Astrocyte of the spinal cord (primary cell): ENCODE data around the gene FIGLA.

Source experiments
- DNase-seq: peaks from one replicate; pipeline ENCODE4 v3.0.0; 2011; ENCODE audit warnings: low read depth, low spot score
- H3K4me3 ChIP-seq: 2 replicates; pipeline ENCODE4 v1.5.1; 2011; ENCODE audit warnings: low read depth, mild to moderate bottlenecking, low read length, moderate library complexity
- in situ Hi-C: cut with HindIII; loops from 2 replicates; pipeline ENCODE4 v1.10.0; 2017; ENCODE audit warnings: low sequenced_read_pairs
- TF ChIP-seq, protein P1 (sequence below): IDR thresholded peaks from 2 replicates; pipeline ENCODE4 v1.5.1; 2012; ENCODE audit warnings: low read depth, mild to moderate bottlenecking, low read length, inconsistent platforms

Gene FIGLA

DNA sequence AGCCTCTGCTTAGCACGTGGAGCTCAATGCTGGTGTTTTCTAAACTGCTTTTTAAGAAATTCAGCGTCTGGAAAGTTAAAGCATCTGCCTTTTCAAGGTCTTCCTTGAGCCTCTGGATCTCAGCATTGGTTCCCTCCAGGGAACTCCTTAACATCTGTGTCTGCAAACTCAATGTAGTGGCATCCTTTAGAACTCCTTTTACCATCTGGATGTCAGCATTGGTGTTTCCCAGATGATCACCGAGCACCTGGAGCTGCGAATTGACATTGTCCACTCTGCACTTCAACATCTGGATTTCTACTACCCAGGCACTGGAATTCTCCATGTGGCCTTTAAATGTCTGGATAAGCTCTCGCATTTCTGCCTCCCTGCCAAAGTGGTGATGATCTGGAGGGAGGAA is 26.3 kb upstream of the FIGLA start:
- no peak for DNase-seq
- TF ChIP-seq, protein P1, sequence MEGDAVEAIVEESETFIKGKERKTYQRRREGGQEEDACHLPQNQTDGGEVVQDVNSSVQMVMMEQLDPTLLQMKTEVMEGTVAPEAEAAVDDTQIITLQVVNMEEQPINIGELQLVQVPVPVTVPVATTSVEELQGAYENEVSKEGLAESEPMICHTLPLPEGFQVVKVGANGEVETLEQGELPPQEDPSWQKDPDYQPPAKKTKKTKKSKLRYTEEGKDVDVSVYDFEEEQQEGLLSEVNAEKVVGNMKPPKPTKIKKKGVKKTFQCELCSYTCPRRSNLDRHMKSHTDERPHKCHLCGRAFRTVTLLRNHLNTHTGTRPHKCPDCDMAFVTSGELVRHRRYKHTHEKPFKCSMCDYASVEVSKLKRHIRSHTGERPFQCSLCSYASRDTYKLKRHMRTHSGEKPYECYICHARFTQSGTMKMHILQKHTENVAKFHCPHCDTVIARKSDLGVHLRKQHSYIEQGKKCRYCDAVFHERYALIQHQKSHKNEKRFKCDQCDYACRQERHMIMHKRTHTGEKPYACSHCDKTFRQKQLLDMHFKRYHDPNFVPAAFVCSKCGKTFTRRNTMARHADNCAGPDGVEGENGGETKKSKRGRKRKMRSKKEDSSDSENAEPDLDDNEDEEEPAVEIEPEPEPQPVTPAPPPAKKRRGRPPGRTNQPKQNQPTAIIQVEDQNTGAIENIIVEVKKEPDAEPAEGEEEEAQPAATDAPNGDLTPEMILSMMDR, result no peak
- no peak overlapping the region for H3K4me3 ChIP-seq
- in situ Hi-C loops, result no loop called here

DNA sequence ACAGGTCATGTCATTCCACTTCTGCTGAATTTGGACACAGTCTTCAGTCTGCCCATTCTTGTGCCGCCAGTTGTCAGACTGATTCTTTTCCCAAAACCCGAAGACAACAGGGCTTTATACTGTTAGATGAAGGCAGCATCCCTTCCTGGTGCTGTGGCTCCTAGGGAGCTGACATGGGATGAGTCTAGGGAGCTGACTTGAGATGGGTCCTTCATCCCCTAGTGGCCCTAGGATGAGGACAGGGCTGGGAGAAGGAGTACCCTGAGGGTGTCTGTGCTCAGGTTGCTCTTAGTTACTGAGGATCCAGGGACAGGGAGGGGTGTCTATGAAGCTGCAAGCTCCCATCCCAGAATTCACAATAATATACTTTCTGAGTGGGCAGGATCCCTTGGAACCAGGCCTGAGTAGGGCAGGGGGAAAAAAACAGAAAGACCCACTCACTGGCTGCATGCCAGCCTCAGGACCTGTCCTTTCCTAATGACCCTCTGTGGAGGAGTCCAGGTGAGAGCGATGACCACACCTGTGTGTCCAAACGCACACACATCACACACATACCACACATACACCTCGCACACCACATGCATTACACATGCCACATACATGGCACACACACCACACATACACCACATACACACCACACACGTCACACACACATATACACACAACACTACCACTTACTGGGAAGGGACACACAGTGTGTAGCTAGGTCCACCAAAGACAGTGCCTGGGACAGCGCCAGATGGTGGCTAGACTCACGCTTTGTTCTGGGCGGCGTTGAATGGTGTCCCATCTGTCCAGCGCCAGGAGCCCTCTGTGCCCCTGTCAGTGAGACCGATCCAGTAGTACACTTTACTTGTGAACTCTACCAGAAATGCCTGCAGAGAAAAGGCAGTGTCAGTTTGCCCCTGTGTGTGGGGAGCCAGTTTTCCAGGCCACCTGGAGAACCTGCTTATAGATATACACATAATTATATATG is 18.8 kb upstream of the FIGLA start:
- TF ChIP-seq, protein P1, result no peak
- in situ Hi-C loops, result no loop called here
- H3K4me3 ChIP-seq, result no peak overlapping the region
- DNase-seq, result no peak

DNA sequence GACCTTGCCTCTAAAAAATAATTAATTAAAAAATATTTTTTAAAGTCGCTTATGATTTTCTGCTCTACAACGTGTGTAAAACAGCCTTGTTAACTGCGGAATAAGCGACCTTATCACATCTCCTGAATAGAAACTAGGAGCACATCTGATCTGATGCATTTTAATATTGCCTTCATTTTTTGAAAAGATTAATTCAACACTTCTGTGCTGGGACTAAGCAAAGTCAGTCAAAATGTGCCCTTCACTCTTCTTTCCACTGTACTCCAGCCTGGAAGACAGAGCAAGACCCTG is 17.3 kb upstream of the FIGLA start:
- no peak overlapping the region for H3K4me3 ChIP-seq
- DNase-seq, result no peak
- TF ChIP-seq, protein P1, result no peak
- in situ Hi-C loops, result no loop called here

DNA sequence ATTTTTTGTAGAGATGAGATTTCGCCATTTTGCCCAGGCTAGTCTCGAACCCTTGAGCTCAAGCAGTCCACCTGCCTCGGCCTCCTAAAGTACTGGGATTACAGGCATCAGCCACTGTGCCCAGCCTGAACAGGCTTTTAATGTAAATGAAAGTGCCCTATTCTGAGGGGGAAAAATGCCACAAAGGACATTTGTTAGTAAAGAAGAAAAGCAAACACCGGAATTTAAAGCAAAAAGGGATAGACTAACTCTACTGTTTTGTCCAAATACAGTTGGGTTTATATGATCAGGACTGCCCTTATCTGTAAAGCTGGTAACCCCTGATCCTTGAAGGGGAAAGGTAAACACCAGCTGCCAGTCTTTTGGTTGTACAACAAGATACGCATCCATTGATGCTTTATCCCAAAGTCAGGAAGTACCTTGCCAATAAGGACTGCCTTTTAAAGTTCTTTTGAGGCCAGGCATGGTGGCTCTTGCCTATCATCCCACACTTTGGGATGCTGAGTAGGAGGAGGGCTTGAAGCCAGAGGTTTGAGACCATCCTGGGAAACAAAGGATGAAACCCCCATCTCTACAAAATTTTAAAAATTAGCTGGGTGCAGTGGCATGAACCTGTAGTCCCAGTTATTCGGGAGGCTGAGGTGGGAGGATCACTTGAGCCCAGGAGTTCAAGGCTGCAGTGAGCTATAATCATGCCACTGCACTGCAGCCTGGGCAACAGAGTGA is 16.8 kb upstream of the FIGLA start:
- no peak overlapping the region for H3K4me3 ChIP-seq
- in situ Hi-C loops, result no loop called here
- TF ChIP-seq, protein P1, result no peak
- DNase-seq, result no peak

DNA sequence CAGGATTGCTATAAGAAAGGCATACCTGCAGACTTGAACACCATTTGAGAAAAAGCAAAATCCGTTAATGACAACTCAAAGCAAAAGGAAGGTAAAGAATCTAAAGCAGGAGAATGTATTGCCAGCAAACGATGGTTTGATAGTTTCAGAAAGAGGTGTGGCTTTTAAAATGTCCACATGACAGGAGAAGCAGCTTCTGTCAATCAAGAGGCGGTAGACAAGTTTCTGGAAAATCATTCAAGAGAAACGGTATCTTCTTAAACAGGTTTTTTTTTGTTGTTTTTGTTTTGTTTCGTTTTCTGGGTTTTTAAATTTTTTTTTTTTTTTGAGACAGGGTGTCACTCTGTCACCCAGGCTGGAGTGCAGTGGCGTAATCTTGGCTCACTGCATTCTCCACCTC is 16.2 kb upstream of the FIGLA start:
- DNase-seq, result no peak
- TF ChIP-seq, protein P1, result no peak
- in situ Hi-C loops, result no loop called here
- H3K4me3 ChIP-seq, result no peak overlapping the region

DNA sequence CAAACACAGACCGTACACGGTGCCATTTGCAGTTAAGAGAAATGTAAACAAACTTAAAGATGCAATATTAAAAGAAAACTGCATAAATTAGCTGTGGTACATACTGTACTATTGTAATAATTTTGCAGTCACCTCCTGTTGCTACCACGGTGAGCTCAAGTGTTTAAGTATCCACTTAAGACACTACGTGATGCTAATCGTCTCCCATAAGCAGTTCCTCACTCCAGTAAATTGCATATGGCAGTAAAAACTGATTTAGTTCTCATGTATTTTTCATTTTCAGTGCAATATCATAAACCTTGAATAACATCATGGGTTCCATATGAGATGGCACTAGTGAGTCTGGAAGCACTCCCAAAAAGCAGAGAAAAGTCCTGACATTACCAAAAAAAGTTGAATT is 15.6 kb upstream of the FIGLA start:
- in situ Hi-C loops, result no loop called here
- no peak overlapping the region for H3K4me3 ChIP-seq
- TF ChIP-seq, protein P1, result no peak
- DNase-seq, result no peak
